GM12872 (cell line): ENCODE results near the gene HPDL.

Experiments
- CTCF ChIP-seq: IDR thresholded peaks from 3 replicates; pipeline ENCODE4 v1.5.1; 2011; ENCODE audit warnings: low read depth, mild to moderate bottlenecking, low read length, moderate library complexity; ENCODE audit not compliant: insufficient read depth

Gene HPDL

DNA sequence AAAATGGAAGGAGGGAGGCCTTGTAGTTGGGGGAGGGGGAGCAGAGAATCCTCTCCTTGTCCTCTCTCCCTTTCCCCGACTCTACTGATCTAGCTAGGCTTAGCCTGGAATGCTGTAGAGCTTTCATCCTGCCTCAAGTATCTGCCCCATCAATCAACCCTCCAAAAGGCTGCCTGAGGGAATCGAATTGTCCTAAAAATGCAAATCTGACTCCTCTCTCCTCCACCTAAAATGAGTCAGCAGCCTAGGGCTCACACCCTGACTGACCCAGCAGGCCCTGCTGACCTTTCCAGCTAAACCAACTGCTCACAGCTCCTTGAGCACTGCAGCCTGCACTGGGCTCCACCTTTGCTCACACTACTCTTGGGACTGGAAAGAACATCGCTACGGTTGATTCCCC is 2.8 kb downstream of the HPDL start:
- no peak for TF ChIP-seq CTCF

DNA sequence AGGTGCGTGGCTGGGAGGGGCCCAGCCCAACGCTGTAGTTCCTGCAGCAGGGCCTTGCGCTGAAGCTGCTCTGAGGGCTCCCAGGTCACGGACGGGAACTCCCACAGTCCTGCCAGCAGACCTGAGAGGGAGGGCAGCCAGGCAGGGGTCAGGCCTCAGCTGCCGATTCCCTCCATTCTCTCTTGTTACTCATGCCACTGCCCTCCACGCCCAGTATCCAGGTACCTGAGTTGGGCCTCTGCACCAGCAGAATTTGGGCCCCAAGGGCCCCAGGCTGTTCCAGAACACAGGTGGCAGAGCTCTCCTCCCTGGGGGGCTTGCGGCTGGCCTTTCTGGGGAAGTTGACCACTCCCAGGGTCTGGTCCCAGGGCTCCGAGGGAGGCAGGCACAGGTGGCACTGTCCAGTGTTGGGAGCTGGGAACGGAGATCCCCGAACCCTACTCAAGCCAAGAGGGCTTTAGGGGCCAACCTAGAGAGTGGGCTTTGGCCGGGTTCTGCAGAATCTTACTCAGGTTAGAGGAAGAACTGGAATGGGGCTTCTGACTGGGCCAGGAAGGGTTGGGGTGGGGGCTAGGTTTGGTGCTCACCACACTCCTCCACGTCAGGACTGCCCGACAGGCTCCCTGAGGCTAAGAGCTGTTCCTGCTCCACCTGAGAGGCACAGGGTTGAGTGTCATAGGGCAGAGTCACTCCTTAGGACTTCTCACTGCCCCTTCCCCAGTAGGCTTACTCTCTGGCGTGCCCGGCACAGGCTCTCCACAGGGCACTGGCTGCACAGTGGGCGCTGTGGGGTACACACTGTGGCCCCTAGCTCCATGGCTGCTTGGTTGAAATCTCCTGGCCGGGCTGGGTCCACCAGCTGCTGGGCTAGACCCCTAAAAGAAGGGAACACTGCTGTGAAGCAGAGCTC is 5.0 kb downstream of the HPDL start:
- no peak for TF ChIP-seq CTCF

- TF ChIP-seq CTCF = no peak
Observed at GRCh38 chr1:45332346-45332720, 5.6 kb downstream of the HPDL start.

DNA sequence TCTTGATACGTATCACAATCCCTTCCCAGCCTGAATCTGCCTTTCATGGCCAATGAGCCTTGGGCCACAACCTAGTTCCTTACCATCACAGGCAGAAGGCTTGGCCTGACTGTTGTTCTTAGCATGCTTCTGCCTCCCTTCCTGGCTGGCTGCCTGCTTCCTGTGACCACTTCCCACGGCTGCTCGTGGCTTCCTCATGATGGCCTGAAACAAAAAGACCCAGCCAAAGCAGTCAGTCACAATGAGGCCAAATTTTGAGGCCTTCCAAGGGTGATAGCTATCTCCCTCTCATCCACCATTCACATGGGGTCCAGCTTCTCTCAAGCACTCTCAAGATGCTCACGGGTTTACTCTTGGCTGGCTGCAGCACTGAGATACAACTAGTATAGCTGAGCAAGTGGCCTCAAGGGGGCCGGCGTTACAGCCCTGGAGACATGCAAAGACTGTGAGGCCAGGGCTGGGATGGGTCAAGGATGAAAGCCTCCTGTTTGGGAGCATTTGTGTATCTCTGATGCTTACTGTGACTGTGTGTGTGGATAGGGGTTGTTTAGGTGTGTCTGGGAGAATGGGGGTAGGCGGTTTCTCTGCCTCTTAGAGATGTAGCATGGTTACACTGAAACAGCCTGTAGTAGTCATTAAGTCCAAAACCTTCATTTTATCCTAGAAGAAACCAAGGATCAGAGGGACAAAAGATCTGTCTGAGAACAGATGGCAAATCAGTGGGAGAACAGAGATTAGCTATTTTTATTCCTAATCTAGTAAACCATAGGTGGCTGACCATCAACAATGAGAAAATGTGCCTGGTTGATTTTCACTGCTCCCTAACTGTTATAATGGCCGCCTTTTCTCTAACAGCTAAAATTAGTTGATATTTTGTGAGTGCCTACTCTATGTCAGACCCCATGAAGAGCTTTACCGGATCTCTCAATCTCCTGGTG is 7.9 kb downstream of the HPDL start:
- no peak for TF ChIP-seq CTCF

- no peak for TF ChIP-seq CTCF
Observed at GRCh38 chr1:45335855-45336324, 9.2 kb downstream of the HPDL start.

DNA sequence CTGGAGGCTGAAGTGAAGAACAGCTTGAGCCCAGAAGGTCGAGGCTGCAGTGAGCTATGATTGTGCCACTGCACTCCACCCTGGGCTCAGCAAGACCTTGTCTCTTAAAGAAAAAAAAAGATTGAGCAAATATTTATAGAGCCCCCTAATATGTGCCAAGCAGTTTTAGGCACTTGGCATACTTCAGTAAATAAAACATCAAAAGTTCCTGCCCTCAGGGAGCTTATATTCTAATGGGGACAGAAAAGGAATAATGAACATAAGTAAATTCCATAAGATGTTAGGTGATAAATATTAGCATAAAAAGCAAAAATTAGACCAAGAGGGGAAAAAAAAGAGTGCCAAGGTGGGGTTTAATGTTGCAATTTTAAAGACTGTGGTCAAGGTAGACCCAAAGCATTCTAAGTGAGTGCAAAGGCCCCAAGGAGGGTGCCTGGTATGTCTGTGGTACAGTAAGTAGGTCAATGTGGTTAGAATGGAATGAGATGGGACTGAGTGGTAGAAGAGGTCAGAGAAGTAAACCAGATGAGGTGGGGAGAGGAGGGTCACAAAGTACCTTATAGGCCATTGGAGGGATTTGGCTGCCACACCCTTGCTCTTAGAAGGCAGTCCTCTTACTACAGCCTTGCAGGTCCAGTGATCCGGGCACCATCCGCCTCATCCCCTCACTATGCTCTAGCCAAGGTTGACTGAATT is 11.1 kb downstream of the HPDL start:
- TF ChIP-seq CTCF = no peak
